ENCODE data around the gene FKBP1B.
"Not testable (repeated sequence)": the region's sequence is repeated elsewhere in the genome, so short reads cannot be mapped to it uniquely, and the experiment has no call there.

FKBP1B gene

GRCh38 chr2:24011250-24012104, 38.1 kb upstream of the FKBP1B start:
- TF ChIP-seq CTCF (conservative IDR thresholded peaks at IDR 0.05; ENCODE audit: low read length): no peak
- DNase-seq (ENCODE audit: low read depth): no peak
- H3K4me3 ChIP-seq (ENCODE audit: low read length): no peak overlapping the region

GRCh38 chr2:24012521-24013188, 36.9 kb upstream of the FKBP1B start:
- H3K4me3 ChIP-seq (ENCODE audit: low read length): no peak overlapping the region
- no peak for DNase-seq (ENCODE audit: low read depth)
- TF ChIP-seq CTCF (conservative IDR thresholded peaks at IDR 0.05; ENCODE audit: low read length): no peak

GRCh38 chr2:24014902-24015301, 34.6 kb upstream of the FKBP1B start:
- DNase-seq (ENCODE audit: low read depth): peak; percentile 11
- not testable (repeated sequence) for H3K4me3 ChIP-seq (ENCODE audit: low read length)

- DNase-seq (ENCODE audit: low read depth): peak; percentile 87
- TF ChIP-seq CTCF (conservative IDR thresholded peaks at IDR 0.05; ENCODE audit: low read length): no peak
- H3K4me3 ChIP-seq (ENCODE audit: low read length): no peak overlapping the region
Measured at GRCh38 chr2:24015562-24016375, 33.8 kb upstream of the FKBP1B start.

GRCh38 chr2:24016376-24016761, 33.2 kb upstream of the FKBP1B start:
- H3K4me3 ChIP-seq (ENCODE audit: low read length): no peak overlapping the region
- no peak for DNase-seq (ENCODE audit: low read depth)
- TF ChIP-seq CTCF (conservative IDR thresholded peaks at IDR 0.05; ENCODE audit: low read length): no peak

GRCh38 chr2:24016853-24017703, 32.5 kb upstream of the FKBP1B start:
- no peak for DNase-seq (ENCODE audit: low read depth)
- TF ChIP-seq CTCF (conservative IDR thresholded peaks at IDR 0.05; ENCODE audit: low read length): no peak
- H3K4me3 ChIP-seq (ENCODE audit: low read length): no peak overlapping the region

- no peak overlapping the region for H3K4me3 ChIP-seq (ENCODE audit: low read length)
- TF ChIP-seq CTCF (conservative IDR thresholded peaks at IDR 0.05; ENCODE audit: low read length): no peak
Measured at GRCh38 chr2:24017711-24018110, 31.8 kb upstream of the FKBP1B start.

More at GRCh38 chr2:24017711-24018110, 31.8 kb upstream of the FKBP1B start:
- DNase-seq (ENCODE audit: low read depth): no peak

Data from AG10803 (cell line).